ENCODE data around the gene UBR2.
"Not testable (repeated sequence)": the region's sequence is repeated elsewhere in the genome, so short reads cannot be mapped to it uniquely, and the experiment has no call there.

UBR2 gene

DNA sequence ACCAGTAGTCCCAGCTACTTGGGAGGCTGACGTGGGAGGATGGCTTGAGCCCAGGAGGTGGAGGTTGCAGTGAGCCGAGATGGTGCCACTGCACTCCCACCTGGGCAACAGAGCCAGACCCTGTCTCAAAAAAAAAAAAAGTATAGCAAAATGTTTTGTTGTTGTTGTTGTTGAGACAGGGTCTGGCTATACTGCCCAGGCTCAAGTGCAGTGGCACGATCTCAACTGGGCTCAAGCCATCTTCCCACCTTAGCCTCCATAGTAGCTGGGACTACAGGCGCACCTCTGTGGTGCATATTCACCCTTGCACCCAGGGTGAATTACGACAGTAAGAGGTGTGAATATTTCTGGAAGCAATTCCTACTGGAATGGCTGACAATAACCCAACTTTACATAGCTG, 11.4 kb upstream of the UBR2 start:
- Histone ChIP-seq H3K27me3 (ENCODE audit: insufficient read depth, low read length, poor library complexity, severe bottlenecking) (no peaks in the 10 kb centered on the region), H3K9ac (ENCODE audit: low read depth, low read length, poor library complexity, severe bottlenecking) (no peak overlapping the region), H3K4me3 (ENCODE audit: low read length, poor library complexity, severe bottlenecking) (no peak overlapping the region), H4K20me1 (ENCODE audit: insufficient read depth, low read length, poor library complexity, severe bottlenecking) (no peaks in the 10 kb centered on the region), H3K36me3 (ENCODE audit: insufficient read depth, low read length) (no peaks in the 10 kb centered on the region), H3F3A (ENCODE audit: low read depth) (no peaks in the 10 kb centered on the region), H3K9me2 (replicated peaks; ENCODE audit: low read depth, low read length) (no peaks in the 10 kb centered on the region), H3K9me3 (ENCODE audit: insufficient read depth, low read depth, low read length) (no peaks in the 10 kb centered on the region), H3K4me1 (ENCODE audit: insufficient read depth, low read length, poor library complexity, severe bottlenecking) (peaks cover 8% of the 10 kb centered on the region), H2AFZ (ENCODE audit: low read length) (no peak overlapping the region), H3K79me2 (ENCODE audit: insufficient read depth, low read length) (no peaks in the 10 kb centered on the region), H3K4me2 (ENCODE audit: low read depth, low read length, poor library complexity, severe bottlenecking) (no peak overlapping the region)
- TF ChIP-seq EZH2phosphoT487 (IDR thresholded peaks at IDR 0.05; ENCODE audit: borderline replicate concordance), result no peak
- TF ChIP-seq, protein P1, sequence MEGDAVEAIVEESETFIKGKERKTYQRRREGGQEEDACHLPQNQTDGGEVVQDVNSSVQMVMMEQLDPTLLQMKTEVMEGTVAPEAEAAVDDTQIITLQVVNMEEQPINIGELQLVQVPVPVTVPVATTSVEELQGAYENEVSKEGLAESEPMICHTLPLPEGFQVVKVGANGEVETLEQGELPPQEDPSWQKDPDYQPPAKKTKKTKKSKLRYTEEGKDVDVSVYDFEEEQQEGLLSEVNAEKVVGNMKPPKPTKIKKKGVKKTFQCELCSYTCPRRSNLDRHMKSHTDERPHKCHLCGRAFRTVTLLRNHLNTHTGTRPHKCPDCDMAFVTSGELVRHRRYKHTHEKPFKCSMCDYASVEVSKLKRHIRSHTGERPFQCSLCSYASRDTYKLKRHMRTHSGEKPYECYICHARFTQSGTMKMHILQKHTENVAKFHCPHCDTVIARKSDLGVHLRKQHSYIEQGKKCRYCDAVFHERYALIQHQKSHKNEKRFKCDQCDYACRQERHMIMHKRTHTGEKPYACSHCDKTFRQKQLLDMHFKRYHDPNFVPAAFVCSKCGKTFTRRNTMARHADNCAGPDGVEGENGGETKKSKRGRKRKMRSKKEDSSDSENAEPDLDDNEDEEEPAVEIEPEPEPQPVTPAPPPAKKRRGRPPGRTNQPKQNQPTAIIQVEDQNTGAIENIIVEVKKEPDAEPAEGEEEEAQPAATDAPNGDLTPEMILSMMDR (conservative IDR thresholded peaks at IDR 0.05; ENCODE audit: low read length), result no peak

DNA sequence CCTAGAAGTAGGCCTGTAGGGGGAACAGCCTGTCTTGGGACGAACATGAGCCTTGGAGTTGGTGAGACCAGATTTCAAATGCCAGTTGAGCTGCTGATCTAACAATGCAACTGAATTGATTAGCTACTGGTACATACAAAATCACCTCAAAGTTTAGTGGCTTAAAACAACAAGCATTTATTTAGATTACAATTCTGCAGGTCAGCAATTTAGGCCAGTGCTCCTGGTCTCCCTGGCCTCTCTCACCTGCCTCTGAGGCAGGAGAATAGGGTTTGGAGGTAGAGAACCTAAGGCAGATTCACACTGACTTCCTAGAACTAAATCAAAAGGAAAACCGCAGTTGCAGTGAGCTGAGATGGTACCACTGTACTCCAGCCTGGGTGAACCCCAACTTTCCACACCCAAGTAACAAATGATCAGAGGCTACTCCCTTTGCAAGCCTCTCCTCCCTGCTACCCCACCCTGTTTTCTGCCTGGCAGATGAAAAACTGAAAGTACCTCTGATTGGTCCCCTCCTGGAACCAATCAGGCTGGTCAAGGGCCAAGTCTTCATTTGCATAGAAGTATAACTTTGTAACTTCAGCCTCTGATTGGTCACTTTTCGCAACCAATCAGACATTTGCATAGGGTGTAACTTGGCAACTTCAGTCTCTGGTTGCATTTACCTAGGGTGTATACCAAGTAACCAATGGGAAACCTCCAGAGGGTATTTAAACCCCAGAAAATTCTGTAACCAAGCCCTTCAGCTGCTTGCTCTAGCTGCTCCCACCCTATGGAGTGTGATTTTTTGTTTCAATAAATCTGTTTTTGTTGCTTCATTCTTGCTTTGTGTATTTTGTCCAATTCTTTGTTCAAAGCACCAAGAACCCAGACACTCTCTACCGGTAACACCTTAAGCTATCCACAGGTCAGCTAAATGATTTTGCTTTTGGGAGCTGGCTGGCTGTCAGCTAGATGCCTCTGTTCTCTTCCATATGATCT, 8.1 kb upstream of the UBR2 start:
- Histone ChIP-seq H3K9me2 (replicated peaks; ENCODE audit: low read depth, low read length) (no peaks in the 10 kb centered on the region), H4K20me1 (ENCODE audit: insufficient read depth, low read length, poor library complexity, severe bottlenecking) (no peaks in the 10 kb centered on the region), H2AFZ (ENCODE audit: low read length) (peak overlapping the region; percentile 63), H3K27me3 (ENCODE audit: insufficient read depth, low read length, poor library complexity, severe bottlenecking) (no peaks in the 10 kb centered on the region), H3K79me2 (ENCODE audit: insufficient read depth, low read length) (no peaks in the 10 kb centered on the region), H3K9me3 (ENCODE audit: insufficient read depth, low read depth, low read length) (no peaks in the 10 kb centered on the region), H3K4me1 (ENCODE audit: insufficient read depth, low read length, poor library complexity, severe bottlenecking) (peaks cover 4% of the 10 kb centered on the region), H3K9ac (ENCODE audit: low read depth, low read length, poor library complexity, severe bottlenecking) (no peak overlapping the region), H3K4me3 (ENCODE audit: low read length, poor library complexity, severe bottlenecking) (no peak overlapping the region), H3F3A (ENCODE audit: low read depth) (no peaks in the 10 kb centered on the region), H3K36me3 (ENCODE audit: insufficient read depth, low read length) (no peaks in the 10 kb centered on the region), H3K4me2 (ENCODE audit: low read depth, low read length, poor library complexity, severe bottlenecking) (peak overlapping the region; percentile 34)
- TF ChIP-seq, protein P1 (conservative IDR thresholded peaks at IDR 0.05; ENCODE audit: low read length), result no peak
- TF ChIP-seq EZH2phosphoT487 (IDR thresholded peaks at IDR 0.05; ENCODE audit: borderline replicate concordance), result no peak

DNA sequence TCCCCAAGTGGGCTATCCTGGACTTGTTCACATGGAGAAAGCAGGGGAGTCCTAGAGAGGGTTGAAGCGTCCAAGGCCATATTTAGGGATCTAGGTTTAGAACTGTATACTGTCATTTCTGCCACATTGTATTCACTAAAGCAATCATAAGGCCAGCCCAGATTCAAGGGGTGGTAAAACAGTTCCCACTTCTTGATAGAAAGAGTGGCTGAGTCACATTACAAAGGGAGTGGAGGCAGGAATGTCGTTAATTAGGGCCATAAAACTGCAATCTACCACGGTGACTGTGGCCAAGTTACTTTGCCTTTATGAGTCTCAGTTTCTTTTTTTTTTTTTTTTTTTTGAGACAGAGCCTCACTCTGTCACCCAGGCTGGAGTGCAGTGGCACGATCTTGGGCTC, 7.4 kb upstream of the UBR2 start:
- Histone ChIP-seq H3K9me3 (ENCODE audit: insufficient read depth, low read depth, low read length) (no peaks in the 10 kb centered on the region), H3K27me3 (ENCODE audit: insufficient read depth, low read length, poor library complexity, severe bottlenecking) (no peaks in the 10 kb centered on the region), H4K20me1 (ENCODE audit: insufficient read depth, low read length, poor library complexity, severe bottlenecking) (no peaks in the 10 kb centered on the region), H3K4me2 (ENCODE audit: low read depth, low read length, poor library complexity, severe bottlenecking) (no peak overlapping the region), H2AFZ (ENCODE audit: low read length) (no peak overlapping the region), H3K4me1 (ENCODE audit: insufficient read depth, low read length, poor library complexity, severe bottlenecking) (peaks cover 4% of the 10 kb centered on the region), H3K79me2 (ENCODE audit: insufficient read depth, low read length) (no peaks in the 10 kb centered on the region), H3K9me2 (replicated peaks; ENCODE audit: low read depth, low read length) (no peaks in the 10 kb centered on the region), H3K36me3 (ENCODE audit: insufficient read depth, low read length) (no peaks in the 10 kb centered on the region), H3F3A (ENCODE audit: low read depth) (no peaks in the 10 kb centered on the region), H3K4me3 (ENCODE audit: low read length, poor library complexity, severe bottlenecking) (no peak overlapping the region), H3K9ac (ENCODE audit: low read depth, low read length, poor library complexity, severe bottlenecking) (no peak overlapping the region)
- TF ChIP-seq EZH2phosphoT487 (IDR thresholded peaks at IDR 0.05; ENCODE audit: borderline replicate concordance), result no peak
- TF ChIP-seq, protein P1 (conservative IDR thresholded peaks at IDR 0.05; ENCODE audit: low read length), result no peak

DNA sequence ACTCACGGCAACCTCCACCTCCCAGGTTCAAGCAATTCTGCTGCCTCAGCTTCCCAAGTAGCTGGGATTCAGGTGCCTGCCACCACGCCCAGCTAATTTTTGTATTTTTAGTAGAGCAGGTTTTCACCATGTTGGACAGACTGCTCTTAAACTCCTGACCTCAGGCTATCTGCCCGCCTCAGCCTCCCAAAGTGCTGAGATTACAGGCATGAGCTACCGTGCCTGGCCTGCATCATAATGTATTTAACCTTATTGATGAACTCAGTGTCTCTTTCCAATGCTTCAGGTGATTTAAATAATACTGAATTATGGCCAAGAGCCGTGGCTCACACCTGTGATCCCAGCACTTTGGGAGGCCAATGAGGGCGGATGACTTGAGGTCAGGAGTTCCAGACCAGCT, 4.6 kb upstream of the UBR2 start:
- H3K4me3 ChIP-seq (ENCODE audit: low read length, poor library complexity, severe bottlenecking); H4K20me1 ChIP-seq (ENCODE audit: insufficient read depth, low read length, poor library complexity, severe bottlenecking); H3K4me1 ChIP-seq (ENCODE audit: insufficient read depth, low read length, poor library complexity, severe bottlenecking); H3K9me3 ChIP-seq (ENCODE audit: insufficient read depth, low read depth, low read length); H3K36me3 ChIP-seq (ENCODE audit: insufficient read depth, low read length); H3K27me3 ChIP-seq (ENCODE audit: insufficient read depth, low read length, poor library complexity, severe bottlenecking); H2AFZ ChIP-seq (ENCODE audit: low read length); H3K9ac ChIP-seq (ENCODE audit: low read depth, low read length, poor library complexity, severe bottlenecking); H3K4me2 ChIP-seq (ENCODE audit: low read depth, low read length, poor library complexity, severe bottlenecking); H3K9me2 ChIP-seq (replicated peaks; ENCODE audit: low read depth, low read length); H3F3A ChIP-seq (ENCODE audit: low read depth); H3K79me2 ChIP-seq (ENCODE audit: insufficient read depth, low read length): not testable (repeated sequence)

All from Loucy (cell line).